H1 (cell line): ENCODE results near the gene CEMP1. TPM values are rescaled to one million over a fixed set of nuclear protein-coding genes. Genes with fewer than 3 reads are reported as not detected.

Experiments used
- CTCF ChIA-PET: fragments of 300-600 bp; sonication (Branson Sonifier 250); formaldehyde crosslinking; loops from one replicate; lab custom pipeline; 2021; ENCODE audit not compliant: partially characterized antibody; lab: Charles Lee
- POLR2A ChIA-PET: fragments of 300-600 bp; sonication (Branson Sonifier 250); formaldehyde crosslinking; loops from one replicate; lab custom pipeline; 2021; ENCODE audit warnings: inconsistent platforms; ENCODE audit not compliant: partially characterized antibody; lab: Charles Lee
- DNase-seq, 2 experiments: peaks; one replicate each; pipeline versions ENCODE4 v3.0.0 to v3.0.0-alpha.2; 2010 to 2022; ENCODE audit warnings: low spot score in 2 of 2, low read depth in 1 of 2, mixed read lengths in 1 of 2
- FAIRE-seq: peaks from 2 replicates; lab custom pipeline; 2011; peaks lifted over from hg19 to GRCh38; lab: Jason Lieb, UNC
- H2AFZ ChIP-seq: 2 replicates; pipeline ENCODE4 v1.8.1; 2012; ENCODE audit warnings: low read length, inconsistent platforms
- H2AK5ac ChIP-seq: 2 replicates; pipeline ENCODE4 v1.6.1; 2013; ENCODE audit warnings: low read depth, low read length
- H2BK120ac ChIP-seq: replicated peaks from 2 replicates; pipeline ENCODE3; 2013; ENCODE audit warnings: low read depth, low read length, inconsistent platforms
- H2BK12ac ChIP-seq: 2 replicates; pipeline ENCODE4 v1.6.1; 2013; ENCODE audit warnings: low read depth, low read length
- H2BK15ac ChIP-seq: 2 replicates; pipeline ENCODE4 v1.6.1; 2013; ENCODE audit warnings: low read length
- H2BK20ac ChIP-seq: 2 replicates; pipeline ENCODE4 v1.6.1; 2013; ENCODE audit warnings: low read length
- H2BK5ac ChIP-seq: 2 replicates; pipeline ENCODE4 v1.6.1; 2013; ENCODE audit warnings: low read depth, low read length
- H3K14ac ChIP-seq: 2 replicates; pipeline ENCODE4 v1.6.1; 2013; ENCODE audit warnings: inconsistent platforms; ENCODE audit not compliant: insufficient read length
- H3K18ac ChIP-seq: 2 replicates; pipeline ENCODE4 v1.6.1; 2013; ENCODE audit warnings: low read length; ENCODE audit errors: extremely low read depth
- H3K23ac ChIP-seq: 2 replicates; pipeline ENCODE4 v1.6.1; 2013; ENCODE audit warnings: inconsistent platforms; ENCODE audit not compliant: insufficient read length
- H3K23me2 ChIP-seq: 2 replicates; pipeline ENCODE4 v1.6.1; 2013; ENCODE audit warnings: low read depth, low read length
- H3K27ac ChIP-seq: 2 replicates; pipeline ENCODE4 v1.6.1; 2011; ENCODE audit warnings: low read depth, low read length, inconsistent platforms
- H3K27me3 ChIP-seq, 4 experiments: replicated peaks in 1 of 4; 1 replicate in 1 of 4; 2 replicates in 3 of 4; pipeline versions ENCODE4 v1.6.1 to v1.8.1; 2011 to 2013; ENCODE audit warnings: low read length in 3 of 4, mild to moderate bottlenecking in 3 of 4, inconsistent platforms in 2 of 4, mixed read lengths in 2 of 4, moderate library complexity in 1 of 4; ENCODE audit not compliant: control insufficient read depth in 3 of 4, insufficient read depth in 3 of 4; ENCODE audit errors: extremely low read depth in 1 of 4
- H3K36me3 ChIP-seq, 4 experiments: 2 replicates each; pipeline versions ENCODE4 v1.6.1 to v1.8.1; 2011 to 2013; ENCODE audit warnings: mild to moderate bottlenecking in 4 of 4, low read length in 3 of 4, moderate library complexity in 2 of 4, control low read depth in 1 of 4, inconsistent platforms in 1 of 4; ENCODE audit not compliant: insufficient read depth in 4 of 4, control insufficient read depth in 2 of 4
- H3K4ac ChIP-seq: replicated peaks from 2 replicates; pipeline ENCODE3; 2013; ENCODE audit warnings: low read length, low read depth, mixed read lengths, inconsistent platforms; ENCODE audit not compliant: insufficient read length
- H3K4me1 ChIP-seq, 4 experiments: replicated peaks in 1 of 4; 1 replicate in 1 of 4; 2 replicates in 3 of 4; pipeline versions ENCODE4 v1.6.1 to v1.8.1; 2011 to 2013; ENCODE audit warnings: low read length in 3 of 4, inconsistent platforms in 2 of 4, mixed read lengths in 1 of 4; ENCODE audit not compliant: insufficient read depth in 4 of 4, control insufficient read depth in 3 of 4
- H3K4me2 ChIP-seq, 2 experiments: 2 replicates each; pipeline versions ENCODE4 v1.6.1 to v1.8.1; 2011 to 2013; ENCODE audit warnings: low read depth in 2 of 2, low read length in 2 of 2, control low read depth in 1 of 2, inconsistent platforms in 1 of 2, mild to moderate bottlenecking in 1 of 2; ENCODE audit not compliant: insufficient read depth in 1 of 2
- H3K4me3 ChIP-seq, 4 experiments: fragments of 200-600, 300-600 bp in 1 of 4; sonication (generic), shearing (Covaris generic), sonication (Bioruptor Twin) in 1 of 4; 2 replicates each; pipeline versions ENCODE4 v1.5.1 to v1.8.1; 2011 to 2016; ENCODE audit warnings: low read length in 4 of 4, low read depth in 3 of 4, control low read depth in 2 of 4, inconsistent platforms in 2 of 4, mild to moderate bottlenecking in 2 of 4, mixed read lengths in 1 of 4, moderate library complexity in 1 of 4; ENCODE audit not compliant: insufficient read depth in 2 of 4; ENCODE audit errors: extremely low read depth in 1 of 4
- H3K56ac ChIP-seq: replicated peaks from 2 replicates; pipeline ENCODE3; 2013; ENCODE audit warnings: low read depth, mild to moderate bottlenecking, mixed read lengths, low read length, inconsistent platforms; ENCODE audit not compliant: insufficient read length
- H3K79me1 ChIP-seq: 2 replicates; pipeline ENCODE4 v1.6.1; 2013; ENCODE audit warnings: low read depth, low read length, control low read depth
- H3K79me2 ChIP-seq, 2 experiments: 2 replicates each; pipeline versions ENCODE4 v1.6.1 to v1.8.1; 2012 to 2013; ENCODE audit warnings: low read length in 2 of 2, mild to moderate bottlenecking in 2 of 2, inconsistent platforms in 1 of 2; ENCODE audit not compliant: insufficient read depth in 2 of 2, control insufficient read depth in 1 of 2
- H3K9ac ChIP-seq, 4 experiments: replicated peaks in 1 of 4; 1 replicate in 1 of 4; 2 replicates in 3 of 4; pipeline versions ENCODE4 v1.6.1 to v1.8.1; 2011 to 2013; ENCODE audit warnings: low read depth in 3 of 4, low read length in 3 of 4, control low read depth in 2 of 4, mild to moderate bottlenecking in 2 of 4, moderate library complexity in 2 of 4, inconsistent platforms in 1 of 4; ENCODE audit errors: extremely low read depth in 1 of 4
- H3K9me3 ChIP-seq, 2 experiments: 2 replicates each; pipeline versions ENCODE4 v1.6.1 to v1.8.1; 2012 to 2013; ENCODE audit warnings: mild to moderate bottlenecking in 2 of 2, moderate library complexity in 2 of 2, control low read depth in 1 of 2, inconsistent platforms in 1 of 2, low read depth in 1 of 2, low read length in 1 of 2, mixed read lengths in 1 of 2; ENCODE audit not compliant: insufficient read depth in 2 of 2
- H4K20me1 ChIP-seq, 2 experiments: replicated peaks in 1 of 2; 2 replicates each; pipeline versions ENCODE3 to v1.8.1; 2011 to 2013; ENCODE audit warnings: inconsistent platforms in 2 of 2, low read length in 2 of 2, mild to moderate bottlenecking in 1 of 2; ENCODE audit not compliant: insufficient read depth in 2 of 2, control insufficient read depth in 1 of 2
- H4K5ac ChIP-seq: 2 replicates; pipeline ENCODE4 v1.6.1; 2013; ENCODE audit warnings: low read length, low read depth, mixed read lengths, inconsistent platforms; ENCODE audit not compliant: insufficient read length
- H4K8ac ChIP-seq: 2 replicates; pipeline ENCODE4 v1.8.0; 2013; ENCODE audit warnings: mild to moderate bottlenecking, moderate library complexity, low read length, inconsistent platforms; ENCODE audit not compliant: insufficient read depth; ENCODE audit errors: extremely low read depth
- H4K91ac ChIP-seq: replicated peaks from 2 replicates; pipeline ENCODE3; 2013; ENCODE audit warnings: low read length, mixed read lengths, inconsistent platforms; ENCODE audit not compliant: insufficient read length
- ASH2L ChIP-seq: fragments of 200-600, 300-600 bp; sonication (generic); IDR thresholded peaks from one replicate; pipeline ENCODE4 v1.7.1; 2017; ENCODE audit warnings: low read length
- BCL11A ChIP-seq, 2 experiments: IDR thresholded peaks; one replicate each; pipeline ENCODE4 v1.6.1; 2011; ENCODE audit warnings: low read depth in 2 of 2, low read length in 2 of 2, mild to moderate bottlenecking in 2 of 2
- CBX8 ChIP-seq: fragments of 300-800, 300-1000 bp; sonication (generic); IDR thresholded peaks from 2 replicates; pipeline ENCODE4 v1.7.1; 2016; ENCODE audit warnings: low read depth, low read length, borderline replicate concordance
- CHD1 ChIP-seq: IDR thresholded peaks from 2 replicates; pipeline ENCODE4 v1.6.1; 2012; ENCODE audit warnings: low read depth, low read length, improper control_type of control experiment
- CTBP2 ChIP-seq: IDR thresholded peaks from 2 replicates; pipeline ENCODE4 v1.7.0; 2011; ENCODE audit warnings: borderline replicate concordance, mild to moderate bottlenecking, moderate library complexity, mixed read lengths, low read length; ENCODE audit not compliant: insufficient read depth, insufficient read length
- EP300 ChIP-seq, 2 experiments: IDR thresholded peaks; 1 replicate in 1 of 2; 2 replicates in 1 of 2; pipeline ENCODE4 v1.6.1; 2011 to 2012; ENCODE audit warnings: low read depth in 2 of 2, low read length in 2 of 2, mild to moderate bottlenecking in 2 of 2, borderline replicate concordance in 1 of 2, inconsistent platforms in 1 of 2, moderate library complexity in 1 of 2
- GABPA ChIP-seq: IDR thresholded peaks from 2 replicates; pipeline ENCODE4 v1.6.1; 2011; ENCODE audit warnings: mild to moderate bottlenecking, low read length, moderate library complexity, borderline replicate concordance; ENCODE audit not compliant: insufficient read depth
- GTF2F1 ChIP-seq: IDR thresholded peaks from 2 replicates; pipeline ENCODE4 v1.6.1; 2012; ENCODE audit warnings: low read depth, low read length, improper control_type of control experiment, borderline replicate concordance
- HDAC6 ChIP-seq: IDR thresholded peaks from one replicate; pipeline ENCODE4 v1.7.1; 2012; ENCODE audit warnings: low read depth, mild to moderate bottlenecking, inconsistent platforms, low read length, moderate library complexity
- NANOG ChIP-seq: IDR thresholded peaks from 2 replicates; pipeline ENCODE4 v1.6.1; 2011; ENCODE audit warnings: low read length, low read depth, mild to moderate bottlenecking, inconsistent platforms; ENCODE audit not compliant: insufficient read depth, poor library complexity, severe bottlenecking
- RXRA ChIP-seq: IDR thresholded peaks from 2 replicates; pipeline ENCODE4 v1.6.1; 2011; ENCODE audit warnings: low read depth, mild to moderate bottlenecking, low read length, moderate library complexity; ENCODE audit not compliant: insufficient read depth
- SP2 ChIP-seq: IDR thresholded peaks from 2 replicates; pipeline ENCODE4 v1.6.1; 2012; ENCODE audit warnings: mild to moderate bottlenecking, low read length, inconsistent platforms
- YY1 ChIP-seq: IDR thresholded peaks from 2 replicates; pipeline ENCODE4 v1.6.1; 2011; ENCODE audit warnings: low read depth, mild to moderate bottlenecking, low read length
- WGBS, 2 experiments: shearing (Covaris generic) in 1 of 2; methylation state at CpG; one replicate each; pipeline versions ENCODE4 v1.1.6 to v1.1.7; 2013 to 2015; ENCODE audit warnings: low lambda C conversion rate in 2 of 2, mixed read lengths in 2 of 2, inconsistent platforms in 1 of 2, low coverage in 1 of 2, missing lambda C conversion rate in 1 of 2; ENCODE audit not compliant: insufficient replicate concordance in 2 of 2, insufficient coverage in 1 of 2, insufficient read length in 1 of 2; ENCODE audit errors: extremely low coverage in 1 of 2, missing lambda C conversion rate in 1 of 2; 5-methylcytosine and 5-hydroxymethylcytosine counted together
- polyA plus RNA-seq, 7 experiments: library from polyadenylated mRNA; depleted of rRNA in 3 of 7; stranded (reverse) in 5 of 7; unstranded in 2 of 7; fragments of >200 nt in 5 of 7; fragments of 200-250 nt in 2 of 7; gene quantifications; 1 replicate in 5 of 7; 2 replicates in 1 of 7; 4 replicates in 1 of 7; pipeline versions ENCODE4 v1.2.1 to v1.2.3, GENCODE V29; 2011 to 2013; ENCODE audit warnings: missing spikeins in 2 of 7, mixed read lengths in 2 of 7
- total RNA-seq: library from RNA; stranded (reverse); fragmentation: NEBNext Ultra II Directional; extraction: Animal tissue kit (Norgen Biotek cat#: 25700); gene quantifications from 2 replicates; pipeline ENCODE4 v1.2.1, GENCODE V29; 2021
- TF ChIP-seq, protein P1 (sequence below): IDR thresholded peaks from 2 replicates; pipeline ENCODE4 v1.6.1; 2012; ENCODE audit warnings: inconsistent platforms

The CEMP1 gene
- total and polyA plus RNA-seq, 2 of the 8 experiments (the other 6 are each of a cell fraction or from before 2014, with no cell fraction given) = not detected

DNA sequence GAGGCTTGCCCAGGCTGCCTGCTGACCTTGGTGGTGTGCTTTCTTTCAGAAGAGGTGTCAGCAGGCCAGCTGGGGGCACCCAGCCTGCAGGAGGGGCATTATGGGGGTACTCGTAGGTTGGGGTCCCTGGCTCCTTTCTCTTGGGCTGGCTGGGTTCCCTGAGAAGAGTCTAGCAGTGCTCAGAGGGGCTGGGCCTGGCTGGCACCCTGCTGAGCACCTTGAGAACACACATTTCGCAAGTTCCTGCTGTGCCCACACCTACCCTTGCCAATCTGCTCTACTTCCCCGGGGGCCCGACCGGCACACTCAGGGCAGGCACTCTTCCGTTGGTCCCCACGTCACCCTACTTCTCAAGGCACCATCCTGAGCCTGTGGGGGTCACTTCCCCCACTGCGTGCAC lies 5.1 kb downstream of the CEMP1 start:
- Histone ChIP-seq H3K4ac (no peak overlapping the region), H2AK5ac (no peak overlapping the region), H4K20me1 (peaks cover 0 to 19% of the 10 kb centered on the region in 2 experiments), H2BK15ac (no peak overlapping the region), H3K36me3 (peaks cover 7 to 25% (median 16%) of the 10 kb centered on the region in 4 experiments), H3K23ac (no peak overlapping the region), H3K18ac (no peak overlapping the region), H3K14ac (no peak overlapping the region), H4K91ac (no peak overlapping the region), H2AFZ (no peak overlapping the region), H3K79me2 (peaks cover 0 to 3% of the 10 kb centered on the region in 2 experiments; a peak in 1 of 4 replicates), H3K4me2 (no peak overlapping the region), H3K9ac (no peak overlapping the region), H3K4me3 (no peak overlapping the region), H2BK120ac (no peak overlapping the region), H4K5ac (no peak overlapping the region), H3K79me1 (peaks cover 5% of the 10 kb centered on the region), H3K4me1 (peaks cover 0 to 8% (median 5%) of the 10 kb centered on the region in 4 experiments; a peak in 4 of 7 replicates), H3K9me3 (no peaks in the 10 kb centered on the region), H2BK20ac (no peak overlapping the region), H3K56ac (no peak overlapping the region), H2BK12ac (no peak overlapping the region), H3K27ac (no peak overlapping the region), H3K27me3 (no peaks in the 10 kb centered on the region), H3K23me2 (no peaks in the 10 kb centered on the region), H4K8ac (no peak overlapping the region), H2BK5ac (no peak overlapping the region)
- DNase-seq (no peak), FAIRE-seq (no peak)
- WGBS, 2 experiments = 89% methylated on average over 3 of the region's 8 CpGs; no CpG with 5 or more reads in 1 of the 2 experiments
- ChIA-PET POLR2A (interaction anchor here (0.8 to 2.3 kb wide), 3 partner anchors 8 to 25 kb away, joined by 3 to 7 read pairs (median 3); no protein-coding TSS in a partner anchor), CTCF (interaction anchor here (0.7 to 1.8 kb wide), 2 partner anchors 10 to 25 kb away, joined by 3 to 4 read pairs; no protein-coding TSS in a partner anchor)
- TF ChIP-seq HDAC6 = no peak
- no peak for TF ChIP-seq SP2
- TF ChIP-seq BCL11A (IDR thresholded peaks at IDR 0.05; ENCODE audit: low read depth in 2 of 2, low read length in 2 of 2) = no peak
- no peak for TF ChIP-seq EP300 (IDR thresholded peaks at IDR 0.05; ENCODE audit: borderline replicate concordance in 1 of 2, low read depth in 2 of 2, low read length in 2 of 2)
- TF ChIP-seq CHD1 = no peak
- no peak for TF ChIP-seq RXRA
- TF ChIP-seq, protein P1, sequence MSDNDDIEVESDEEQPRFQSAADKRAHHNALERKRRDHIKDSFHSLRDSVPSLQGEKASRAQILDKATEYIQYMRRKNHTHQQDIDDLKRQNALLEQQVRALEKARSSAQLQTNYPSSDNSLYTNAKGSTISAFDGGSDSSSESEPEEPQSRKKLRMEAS = no peak
- no peak for TF ChIP-seq CTBP2
- TF ChIP-seq GABPA = no peak
- no peak for TF ChIP-seq YY1
- no peak for TF ChIP-seq CBX8
- no peak for TF ChIP-seq GTF2F1
- no peak for TF ChIP-seq NANOG
- no peak for TF ChIP-seq ASH2L
